ENCODE results near the gene ZNF80. TPM values are rescaled to one million over a fixed set of nuclear protein-coding genes. Genes with fewer than 3 reads are reported as not detected.
A peak's percentile ranks its signal among the peaks of the same experiment; 100 is the strongest.
"Not testable (repeated sequence)": the region's sequence is repeated elsewhere in the genome, so short reads cannot be mapped to it uniquely, and the experiment has no call there.

ZNF80 gene
- total RNA-seq, 6 donors from 2014 or later: 0.09 to 0.44 (median 0.10) TPM; not detected in 3

GRCh38 chr3:114252954-114253353 lies 15.6 kb upstream of the ZNF80 start:
- WGBS, 2 donors: 83 to 92% methylated on average over 1 of the region's 1 CpG
- no peak for DNase-seq
- no peaks in the 10 kb centered on the region for H3K4me1 ChIP-seq
- ATAC-seq (ENCODE audit: low FRiP score in 2 of 2): no peak
- H3K27me3 ChIP-seq: no peaks in the 10 kb centered on the region
- peaks cover 0 to under 1% (median 0%) of the 10 kb centered on the region in 4 donors for H3K9me3 ChIP-seq
- no peak for TF ChIP-seq POLR2A (IDR thresholded peaks at IDR 0.05)
- TF ChIP-seq EP300 (IDR thresholded peaks at IDR 0.05): no peak
- TF ChIP-seq POLR2AphosphoS5 (IDR thresholded peaks at IDR 0.05): no peak
- TF ChIP-seq CTCF (IDR thresholded peaks at IDR 0.05): no peak
- H3K27ac ChIP-seq: no peak overlapping the region
- H3K4me3 ChIP-seq: no peak overlapping the region
- H3K36me3 ChIP-seq: no peaks in the 10 kb centered on the region

GRCh38 chr3:114242947-114243346 lies 5.6 kb upstream of the ZNF80 start:
- TF ChIP-seq CTCF (IDR thresholded peaks at IDR 0.05) (no peak), POLR2A (IDR thresholded peaks at IDR 0.05) (no peak), EP300 (IDR thresholded peaks at IDR 0.05) (no peak), POLR2AphosphoS5 (IDR thresholded peaks at IDR 0.05) (no peak)
- Histone ChIP-seq H3K4me1 (no peaks in the 10 kb centered on the region), H3K9me3 (no peaks in the 10 kb centered on the region), H3K27ac (no peak overlapping the region), H3K4me3 (no peak overlapping the region), H3K27me3 (no peaks in the 10 kb centered on the region), H3K36me3 (no peaks in the 10 kb centered on the region)
- DNase-seq (no peak), ATAC-seq (ENCODE audit: low FRiP score in 2 of 2) (no peak)

GRCh38 chr3:114241262-114241661 lies 3.9 kb upstream of the ZNF80 start:
- H3K9me3 ChIP-seq: no peaks in the 10 kb centered on the region
- DNase-seq: no peak
- no peak overlapping the region for H3K4me3 ChIP-seq
- no peaks in the 10 kb centered on the region for H3K36me3 ChIP-seq
- 63 to 79% methylated on average over 2 of the region's 2 CpGs for WGBS, 2 donors
- no peaks in the 10 kb centered on the region for H3K4me1 ChIP-seq
- TF ChIP-seq POLR2AphosphoS5 (IDR thresholded peaks at IDR 0.05) (no peak), EP300 (IDR thresholded peaks at IDR 0.05) (no peak), CTCF (IDR thresholded peaks at IDR 0.05) (no peak), POLR2A (IDR thresholded peaks at IDR 0.05) (no peak)
- no peak overlapping the region for H3K27ac ChIP-seq
- ATAC-seq (ENCODE audit: low FRiP score in 2 of 2): no peak
- H3K27me3 ChIP-seq: no peaks in the 10 kb centered on the region

- H3K27me3 ChIP-seq; H3K36me3 ChIP-seq; H3K4me3 ChIP-seq; H3K4me1 ChIP-seq; ATAC-seq (ENCODE audit: low FRiP score in 2 of 2); H3K9me3 ChIP-seq; H3K27ac ChIP-seq: not testable (repeated sequence)
- peak in 1 of 2 donors; percentile 71 for DNase-seq
- 94 to 96% methylated on average over 3 to 17 of the region's 34 CpGs for WGBS, 2 donors
Observed at GRCh38 chr3:114238146-114238785, 888 bp upstream of the ZNF80 start.

- TF ChIP-seq EP300 (IDR thresholded peaks at IDR 0.05): no peak
- no peak for TF ChIP-seq POLR2A (IDR thresholded peaks at IDR 0.05)
- TF ChIP-seq CTCF (IDR thresholded peaks at IDR 0.05): no peak
- ATAC-seq (ENCODE audit: low FRiP score in 2 of 2) (no peak), DNase-seq (no peak)
- no peaks in the 10 kb centered on the region for H3K27me3 ChIP-seq
- no peak overlapping the region for H3K4me3 ChIP-seq
- 66 to 73% methylated on average over 3 of the region's 3 CpGs for WGBS, 2 donors
- no peaks in the 10 kb centered on the region for H3K9me3 ChIP-seq
- no peaks in the 10 kb centered on the region for H3K4me1 ChIP-seq
- no peak overlapping the region for H3K27ac ChIP-seq
- no peaks in the 10 kb centered on the region for H3K36me3 ChIP-seq
Observed at GRCh38 chr3:114235431-114235830, 1.9 kb downstream of the ZNF80 start.

Measured in upper lobe of left lung (tissue), 6 donors.